ENCODE data around the gene XYLT2.
A peak's percentile ranks its signal among the peaks of the same experiment; 100 is the strongest.
"Not testable (repeated sequence)": the region's sequence is repeated elsewhere in the genome, so short reads cannot be mapped to it uniquely, and the experiment has no call there.

XYLT2 gene

GRCh38 chr17:50345432-50346312 is at the start of gene XYLT2:
Gene XYLT2 (plus strand): TSS chr17:50346126. CDS start chr17:50346141, 15 bp downstream.
- peaks cover 12% of the 10 kb centered on the region for H3K27me3 ChIP-seq (ENCODE audit: control insufficient read depth, insufficient read depth, low read length)
- 0 out of 2 replicates have a peak, but pooled peaks cover 3% of the 10 kb centered on the region for H3K36me3 ChIP-seq (ENCODE audit: control insufficient read depth, insufficient read depth, low read length)
- no peaks in the 10 kb centered on the region for H3K9me3 ChIP-seq (ENCODE audit: control insufficient read depth, insufficient read depth, low read length)
- peak within 1 kb of the TSS; percentile 63 for H3K27ac ChIP-seq (ENCODE audit: low read depth, low read length)
- H3K4me3 ChIP-seq (ENCODE audit: low read depth, low read length), result peak within 1 kb of the TSS; percentile 85
- H3K4me1 ChIP-seq (ENCODE audit: control insufficient read depth, insufficient read depth, low read length), result peaks cover 23% of the 10 kb centered on the region
- H3K9ac ChIP-seq (ENCODE audit: low read depth, low read length), result peak within 1 kb of the TSS; percentile 72

DNA sequence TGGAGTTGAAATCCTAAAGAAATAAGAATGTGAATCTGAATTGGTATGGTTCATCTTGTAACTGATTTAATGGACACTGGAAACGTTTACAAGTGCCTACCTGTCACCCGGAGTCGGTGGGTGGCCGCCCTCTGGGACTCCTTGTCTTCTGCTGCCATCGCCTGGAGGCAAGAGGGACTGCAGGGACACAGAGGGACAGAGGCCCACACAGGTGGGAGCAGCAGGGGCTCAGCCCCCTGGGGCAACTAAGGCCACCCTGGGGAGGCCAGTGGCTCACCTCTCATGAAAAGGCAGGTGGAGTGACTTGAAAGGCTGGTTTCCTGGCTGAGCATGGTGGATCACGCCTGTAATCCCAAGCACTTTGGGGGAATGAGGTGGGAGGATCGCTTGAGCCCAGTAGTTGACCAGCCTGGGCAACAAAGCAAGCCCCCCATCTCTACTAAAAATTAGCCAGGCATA is 48.5 kb upstream of the XYLT2 start:
- H3K4me1 ChIP-seq (ENCODE audit: control insufficient read depth, insufficient read depth, low read length), result peaks cover 8% of the 10 kb centered on the region; the same call in 1 of the 2 replicates
- H3K27me3 ChIP-seq (ENCODE audit: control insufficient read depth, insufficient read depth, low read length), result no peaks in the 10 kb centered on the region
- H3K4me3 ChIP-seq (ENCODE audit: low read depth, low read length), result no peak overlapping the region
- H3K9ac ChIP-seq (ENCODE audit: low read depth, low read length), result no peak overlapping the region
- no peak overlapping the region for H3K27ac ChIP-seq (ENCODE audit: low read depth, low read length)
- no peaks in the 10 kb centered on the region for H3K9me3 ChIP-seq (ENCODE audit: control insufficient read depth, insufficient read depth, low read length)
- H3K36me3 ChIP-seq (ENCODE audit: control insufficient read depth, insufficient read depth, low read length), result no peaks in the 10 kb centered on the region

DNA sequence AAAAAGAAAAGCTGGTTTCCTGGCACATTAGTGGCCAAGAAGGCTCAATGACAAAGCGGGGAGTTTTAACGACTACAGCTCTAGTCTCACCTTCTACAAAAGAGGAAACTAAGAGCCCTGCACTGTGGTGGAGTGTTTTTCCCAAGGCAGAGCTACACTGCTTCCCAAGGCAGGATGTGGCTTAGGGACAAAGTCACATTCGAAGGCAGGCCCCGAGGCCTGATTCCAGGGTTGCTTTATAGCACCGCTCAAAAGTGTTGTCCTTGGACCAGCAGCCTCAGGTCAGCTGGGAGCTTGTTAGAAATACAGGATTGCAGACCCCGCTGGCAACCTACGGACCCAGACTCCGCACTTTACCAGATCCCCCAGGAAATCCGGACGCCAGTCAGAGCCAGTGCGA is 47.9 kb upstream of the XYLT2 start:
- H3K4me3 ChIP-seq (ENCODE audit: low read depth, low read length), result no peak overlapping the region
- peaks cover 8% of the 10 kb centered on the region; the same call in 1 of the 2 replicates for H3K4me1 ChIP-seq (ENCODE audit: control insufficient read depth, insufficient read depth, low read length)
- H3K9ac ChIP-seq (ENCODE audit: low read depth, low read length), result no peak overlapping the region
- H3K27me3 ChIP-seq (ENCODE audit: control insufficient read depth, insufficient read depth, low read length), result no peaks in the 10 kb centered on the region
- no peak overlapping the region for H3K27ac ChIP-seq (ENCODE audit: low read depth, low read length)
- no peaks in the 10 kb centered on the region for H3K9me3 ChIP-seq (ENCODE audit: control insufficient read depth, insufficient read depth, low read length)
- H3K36me3 ChIP-seq (ENCODE audit: control insufficient read depth, insufficient read depth, low read length), result no peaks in the 10 kb centered on the region

GRCh38 chr17:50299776-50300175 is 46.1 kb upstream of the XYLT2 start:
- Histone ChIP-seq H3K9ac (ENCODE audit: low read depth, low read length) (no peak overlapping the region), H3K9me3 (ENCODE audit: control insufficient read depth, insufficient read depth, low read length) (no peaks in the 10 kb centered on the region), H3K27ac (ENCODE audit: low read depth, low read length) (no peak overlapping the region), H3K4me1 (ENCODE audit: control insufficient read depth, insufficient read depth, low read length) (peaks cover 14% of the 10 kb centered on the region; the same call in 1 of the 2 replicates), H3K27me3 (ENCODE audit: control insufficient read depth, insufficient read depth, low read length) (no peaks in the 10 kb centered on the region), H3K36me3 (ENCODE audit: control insufficient read depth, insufficient read depth, low read length) (no peaks in the 10 kb centered on the region), H3K4me3 (ENCODE audit: low read depth, low read length) (no peak overlapping the region)

GRCh38 chr17:50300824-50301223 is 45.1 kb upstream of the XYLT2 start:
- not testable (repeated sequence) for H3K27ac ChIP-seq (ENCODE audit: low read depth, low read length); H3K9me3 ChIP-seq (ENCODE audit: control insufficient read depth, insufficient read depth, low read length); H3K9ac ChIP-seq (ENCODE audit: low read depth, low read length); H3K4me3 ChIP-seq (ENCODE audit: low read depth, low read length); H3K36me3 ChIP-seq (ENCODE audit: control insufficient read depth, insufficient read depth, low read length); H3K27me3 ChIP-seq (ENCODE audit: control insufficient read depth, insufficient read depth, low read length)
- peaks cover 14% of the 10 kb centered on the region; the same call in 1 of the 2 replicates for H3K4me1 ChIP-seq (ENCODE audit: control insufficient read depth, insufficient read depth, low read length)

DNA sequence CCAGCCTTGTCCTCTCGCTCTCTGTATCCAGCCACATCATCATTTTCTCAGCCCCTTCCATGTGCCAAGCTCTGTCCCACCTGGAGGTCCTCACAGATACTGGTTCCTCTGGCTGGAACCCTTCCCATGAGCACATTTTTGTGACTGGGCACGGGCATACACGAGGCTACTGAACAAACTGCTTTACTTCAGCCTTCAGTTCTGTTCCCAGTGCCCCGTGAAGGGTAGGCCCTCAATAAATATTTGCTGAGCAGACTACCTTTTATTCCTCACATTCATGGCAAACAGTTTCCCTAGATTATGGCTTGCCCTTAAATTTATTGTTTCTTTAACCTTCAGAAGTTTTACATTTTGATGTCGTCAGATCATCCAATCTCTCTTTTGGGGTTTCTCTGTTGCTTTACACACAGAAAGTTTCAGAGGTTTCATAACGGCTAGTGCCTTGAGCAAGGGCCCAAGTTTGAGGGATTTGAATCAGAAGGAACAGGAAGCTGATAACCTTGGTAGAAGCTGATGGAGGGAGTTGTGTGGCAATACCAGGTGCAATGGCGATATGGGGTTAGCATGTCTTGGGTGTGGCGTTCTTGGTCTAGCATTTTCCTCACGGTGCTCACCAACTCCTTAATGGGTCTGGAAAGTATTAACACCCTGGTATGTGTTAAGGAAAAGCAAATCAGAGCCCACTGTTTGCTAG is 43.9 kb upstream of the XYLT2 start:
- H3K27ac ChIP-seq (ENCODE audit: low read depth, low read length), result no peak overlapping the region
- H3K9me3 ChIP-seq (ENCODE audit: control insufficient read depth, insufficient read depth, low read length), result no peaks in the 10 kb centered on the region
- no peak overlapping the region for H3K4me3 ChIP-seq (ENCODE audit: low read depth, low read length)
- no peaks in the 10 kb centered on the region for H3K27me3 ChIP-seq (ENCODE audit: control insufficient read depth, insufficient read depth, low read length)
- H3K9ac ChIP-seq (ENCODE audit: low read depth, low read length), result no peak overlapping the region
- H3K4me1 ChIP-seq (ENCODE audit: control insufficient read depth, insufficient read depth, low read length), result peaks cover 14% of the 10 kb centered on the region; the same call in 1 of the 2 replicates
- H3K36me3 ChIP-seq (ENCODE audit: control insufficient read depth, insufficient read depth, low read length), result no peaks in the 10 kb centered on the region

DNA sequence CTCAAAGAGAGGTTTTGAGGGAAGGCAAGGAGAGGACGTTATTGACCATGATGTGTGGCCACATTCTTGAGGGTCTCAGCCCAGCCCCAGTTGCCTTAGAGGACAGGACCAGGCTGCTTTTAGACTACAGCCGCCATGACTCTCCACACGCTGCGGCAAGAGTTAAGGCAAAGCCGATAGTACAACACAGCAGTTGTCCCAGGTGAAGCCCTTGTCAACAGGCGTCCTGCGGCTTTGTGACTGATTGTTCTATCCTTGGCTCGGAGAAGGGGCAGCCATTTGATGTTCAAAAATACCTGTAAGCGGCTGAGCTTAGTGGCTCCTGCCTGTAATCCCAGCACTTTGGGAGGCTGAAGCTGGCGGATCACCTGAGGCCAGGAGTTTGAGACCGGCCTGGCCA is 42.9 kb upstream of the XYLT2 start:
- Histone ChIP-seq H3K36me3 (ENCODE audit: control insufficient read depth, insufficient read depth, low read length) (no peaks in the 10 kb centered on the region), H3K27me3 (ENCODE audit: control insufficient read depth, insufficient read depth, low read length) (no peaks in the 10 kb centered on the region), H3K27ac (ENCODE audit: low read depth, low read length) (peak overlapping the region; percentile 40), H3K4me3 (ENCODE audit: low read depth, low read length) (no peak overlapping the region), H3K9me3 (ENCODE audit: control insufficient read depth, insufficient read depth, low read length) (no peaks in the 10 kb centered on the region), H3K9ac (ENCODE audit: low read depth, low read length) (no peak overlapping the region), H3K4me1 (ENCODE audit: control insufficient read depth, insufficient read depth, low read length) (peaks cover 8% of the 10 kb centered on the region; the same call in 1 of the 2 replicates)

DNA sequence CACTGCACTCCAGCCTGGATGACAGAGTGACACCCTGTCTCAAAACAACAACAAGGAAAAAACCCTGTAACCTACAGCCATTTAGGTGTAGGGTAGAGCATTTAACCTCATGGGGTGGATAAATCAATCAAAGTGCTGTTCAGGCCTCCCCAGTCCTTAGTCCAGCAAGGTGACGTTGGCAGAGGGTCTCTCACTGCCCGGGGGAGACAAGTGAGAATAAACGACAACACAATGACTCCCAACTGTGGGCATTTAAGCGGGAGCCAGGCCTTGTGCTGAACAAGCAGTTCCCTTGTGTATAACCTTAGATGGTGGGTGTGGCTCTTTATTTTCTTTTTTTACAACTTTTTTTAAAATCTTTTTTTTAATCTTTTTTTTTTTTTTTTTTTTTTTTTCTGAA is 42.3 kb upstream of the XYLT2 start:
- H3K9me3 ChIP-seq (ENCODE audit: control insufficient read depth, insufficient read depth, low read length), result no peaks in the 10 kb centered on the region
- no peaks in the 10 kb centered on the region for H3K36me3 ChIP-seq (ENCODE audit: control insufficient read depth, insufficient read depth, low read length)
- no peak overlapping the region for H3K4me3 ChIP-seq (ENCODE audit: low read depth, low read length)
- no peaks in the 10 kb centered on the region for H3K27me3 ChIP-seq (ENCODE audit: control insufficient read depth, insufficient read depth, low read length)
- H3K9ac ChIP-seq (ENCODE audit: low read depth, low read length), result no peak overlapping the region
- H3K4me1 ChIP-seq (ENCODE audit: control insufficient read depth, insufficient read depth, low read length), result peaks cover 5% of the 10 kb centered on the region; the same call in 1 of the 2 replicates
- H3K27ac ChIP-seq (ENCODE audit: low read depth, low read length), result peak overlapping the region; percentile 40

- H3K36me3 ChIP-seq (ENCODE audit: control insufficient read depth, insufficient read depth, low read length), result no peaks in the 10 kb centered on the region
- H3K4me1 ChIP-seq (ENCODE audit: control insufficient read depth, insufficient read depth, low read length), result peaks cover 5% of the 10 kb centered on the region; the same call in 1 of the 2 replicates
- H3K9ac ChIP-seq (ENCODE audit: low read depth, low read length), result no peak overlapping the region
- no peaks in the 10 kb centered on the region for H3K9me3 ChIP-seq (ENCODE audit: control insufficient read depth, insufficient read depth, low read length)
- no peak overlapping the region for H3K4me3 ChIP-seq (ENCODE audit: low read depth, low read length)
- H3K27ac ChIP-seq (ENCODE audit: low read depth, low read length), result no peak overlapping the region
- no peaks in the 10 kb centered on the region for H3K27me3 ChIP-seq (ENCODE audit: control insufficient read depth, insufficient read depth, low read length)
These were observed 41.0 kb upstream of the XYLT2 start for GRCh38 chr17:50304781-50305404.

GRCh38 chr17:50307654-50308053 is 38.3 kb upstream of the XYLT2 start:
- peaks cover 15% of the 10 kb centered on the region; the same call in 1 of the 2 replicates for H3K4me1 ChIP-seq (ENCODE audit: control insufficient read depth, insufficient read depth, low read length)
- H3K9me3 ChIP-seq (ENCODE audit: control insufficient read depth, insufficient read depth, low read length), result no peaks in the 10 kb centered on the region
- H3K27ac ChIP-seq (ENCODE audit: low read depth, low read length), result no peak overlapping the region
- H3K27me3 ChIP-seq (ENCODE audit: control insufficient read depth, insufficient read depth, low read length), result no peaks in the 10 kb centered on the region
- H3K36me3 ChIP-seq (ENCODE audit: control insufficient read depth, insufficient read depth, low read length), result no peaks in the 10 kb centered on the region
- no peak overlapping the region for H3K4me3 ChIP-seq (ENCODE audit: low read depth, low read length)
- no peak overlapping the region for H3K9ac ChIP-seq (ENCODE audit: low read depth, low read length)

All from HUES48 (cell line).